K562 (cell line): Measurements from ENCODE around the gene HAUS1. TPM values are rescaled to one million over a fixed set of nuclear protein-coding genes. Genes with fewer than 3 reads are reported as not detected.

ENCODE experiments used
- ADNP ChIP-seq: fragments of 200-800 bp; sonication (Bioruptor generic); IDR thresholded peaks from 2 replicates; pipeline ENCODE4 v1.6.1; 2016; ENCODE audit warnings: missing genetic modification characterization, missing compliant biosample characterization
- GTF2B ChIP-seq: IDR thresholded peaks from 2 replicates; pipeline ENCODE4 v1.6.1; 2011; ENCODE audit not compliant: insufficient read length; ENCODE audit errors: extremely low read depth
- HLTF ChIP-seq: fragments of 450-650 bp; IDR thresholded peaks from 2 replicates; pipeline ENCODE4 v1.6.1; 2016
- KDM1A ChIP-seq, 2 experiments: fragments of 450-650 bp; IDR thresholded peaks; 2 replicates each; pipeline ENCODE4 v1.6.1; 2016; ENCODE audit warnings: mild to moderate bottlenecking in 2 of 2
- MECOM ChIP-seq: fragments of 250-450 bp; sonication (Bioruptor Pico); IDR thresholded peaks from 2 replicates; pipeline ENCODE4 v1.8.0; 2022; ENCODE audit warnings: inconsistent platforms
- MED1 ChIP-seq: sonication (generic); formaldehyde crosslinking; IDR thresholded peaks from 2 replicates; pipeline ENCODE4 v1.8.1; 2023; ENCODE audit warnings: missing genetic modification reagents, borderline replicate concordance
- NR0B1 ChIP-seq: fragments of 450-650 bp; IDR thresholded peaks from one replicate; pipeline ENCODE4 v1.6.1; 2018; ENCODE audit warnings: mild to moderate bottlenecking, moderate library complexity; ENCODE audit not compliant: partially characterized antibody
- POLR2AphosphoS2 ChIP-seq: IDR thresholded peaks from 2 replicates; pipeline ENCODE4 v1.6.1; 2012; ENCODE audit warnings: low read length, improper control_type of control experiment
- POLR2H ChIP-seq: IDR thresholded peaks from 2 replicates; pipeline ENCODE4 v1.6.1; 2016; ENCODE audit warnings: missing genetic modification characterization, low read depth, mild to moderate bottlenecking, control low read depth, missing compliant biosample characterization, moderate library complexity
- PTTG1 ChIP-seq: fragments of 450-650 bp; IDR thresholded peaks from 2 replicates; pipeline ENCODE4 v1.6.1; 2016; ENCODE audit warnings: low read depth, mild to moderate bottlenecking, missing genetic modification characterization, missing compliant biosample characterization
- STAG1 ChIP-seq: sonication (generic); formaldehyde crosslinking; IDR thresholded peaks from 2 replicates; pipeline ENCODE4 v1.5.0; 2020; ENCODE audit warnings: missing genetic modification reagents, borderline replicate concordance
- VEZF1 ChIP-seq: fragments of 200-800 bp; sonication (Bioruptor generic); IDR thresholded peaks from 2 replicates; pipeline ENCODE4 v1.6.1; 2017; ENCODE audit warnings: missing genetic modification characterization, missing compliant biosample characterization
- ZBTB2 ChIP-seq: fragments of 450-650 bp; IDR thresholded peaks from 2 replicates; pipeline ENCODE4 v1.6.1; 2016; ENCODE audit warnings: antibody characterized with exemption
- ZNF41 ChIP-seq: fragments of 250-450 bp; sonication (Bioruptor Pico); conservative IDR thresholded peaks from 2 replicates; pipeline ENCODE4 v1.4.0; 2020; ENCODE audit warnings: mild to moderate bottlenecking
- ZNF511 ChIP-seq: sonication (generic); formaldehyde crosslinking; IDR thresholded peaks from 2 replicates; pipeline ENCODE4 v1.8.0; 2022; ENCODE audit warnings: mild to moderate bottlenecking, missing genetic modification reagents
- ZNF609 ChIP-seq: sonication (generic); formaldehyde crosslinking; IDR thresholded peaks from 2 replicates; pipeline ENCODE4 v1.8.1; 2023; ENCODE audit warnings: missing genetic modification reagents, mild to moderate bottlenecking, borderline replicate concordance
- polyA plus RNA-seq, 8 experiments: library from polyadenylated mRNA; depleted of rRNA in 4 of 8; stranded (reverse) in 5 of 8; unstranded in 3 of 8; fragments of >200 nt; fragmentation: Nextera tagmentation in 2 of 8; fragmentation: Illumina TruSeq in 1 of 8; extraction: Ambion mirVana in 2 of 8; extraction: Trizol in 1 of 8; gene quantifications; 2 replicates each; pipeline versions ENCODE4 v1.2.1 to v1.2.3, GENCODE V29; 2011 to 2014; ENCODE audit warnings: inconsistent platforms in 1 of 8, missing spikeins in 1 of 8
- total RNA-seq, 7 experiments: library from RNA; depleted of rRNA in 6 of 7; stranded (reverse); fragments of >200 nt in 6 of 7; fragmentation: Illumina TruSeq in 2 of 7; extraction: Trizol in 2 of 7; gene quantifications; 2 replicates each; pipeline versions ENCODE4 v1.2.1 to v1.2.3, GENCODE V29; 2011 to 2021; ENCODE audit warnings: low replicate concordance in 1 of 7

The HAUS1 gene
- total and polyA plus RNA-seq, 9 of the 15 experiments (the other 6 are each of a cell fraction or from before 2014, with no cell fraction given) = 45.6 to 135 (median 76.3) TPM

- no peak for TF ChIP-seq GTF2B
- no peak for TF ChIP-seq NR0B1
- peak; percentile 58 for TF ChIP-seq ZBTB2
- no peak for TF ChIP-seq VEZF1 (CRISPR knock-in tag)
- no peak for TF ChIP-seq HLTF
- peak; percentile 54; the same call in 1 of the 2 replicates for TF ChIP-seq ZNF511 (CRISPR knock-in tag)
- no peak for TF ChIP-seq POLR2AphosphoS2
- TF ChIP-seq ZNF41 (CRISPR knock-in tag) = no peak
- TF ChIP-seq ZNF609 (CRISPR knock-in tag) = no peak
- no peak for TF ChIP-seq MED1 (CRISPR knock-in tag)
- TF ChIP-seq PTTG1 = no peak
- no peak for TF ChIP-seq KDM1A (IDR thresholded peaks at IDR 0.05)
- TF ChIP-seq MECOM (CRISPR knock-in tag) = no peak
- TF ChIP-seq STAG1 (CRISPR knock-in tag) = peak; percentile 34; the same call in 1 of the 2 replicates
- TF ChIP-seq ADNP = no peak
- no peak for TF ChIP-seq POLR2H (tag)
These were observed 69.5 kb downstream of the HAUS1 start (continued) for GRCh38 chr18:46173393-46174341.
